HL-60 (cell line): ENCODE measurements around the gene SCAP.

Source experiments
- DNase-seq, 2 experiments: peaks; one replicate each; pipeline ENCODE4 v3.0.0-alpha.2; 2010 to 2020; ENCODE audit warnings: low read depth in 1 of 2, low spot score in 1 of 2
- H3K27ac ChIP-seq: fragments of 250-450 bp; sonication (Bioruptor Pico); replicated peaks from 2 replicates; pipeline ENCODE4 v1.5.1; 2020; ENCODE audit warnings: mild to moderate bottlenecking, moderate library complexity
- H3K27me3 ChIP-seq: fragments of 250-450 bp; sonication (Bioruptor Pico); 2 replicates; pipeline ENCODE4 v1.5.1; 2021; ENCODE audit warnings: mild to moderate bottlenecking, moderate library complexity; ENCODE audit not compliant: insufficient read depth, poor library complexity, severe bottlenecking
- H3K4me3 ChIP-seq: replicated peaks from 2 replicates; pipeline ENCODE4 v1.5.1; 2011; ENCODE audit warnings: mild to moderate bottlenecking, control low read depth, low read length; ENCODE audit not compliant: insufficient read depth
- GABPA ChIP-seq: IDR thresholded peaks from 2 replicates; pipeline ENCODE4 v1.6.1; 2012; ENCODE audit warnings: low read depth
- POLR2AphosphoS5 ChIP-seq: IDR thresholded peaks from 2 replicates; pipeline ENCODE4 v1.6.1; 2012; ENCODE audit warnings: low read depth
- SPI1 ChIP-seq: IDR thresholded peaks from 2 replicates; pipeline ENCODE4 v1.6.1; 2012; ENCODE audit warnings: low read depth, mild to moderate bottlenecking, borderline replicate concordance
- TF ChIP-seq, protein P1 (sequence below): IDR thresholded peaks from 2 replicates; pipeline ENCODE4 v1.6.1; 2012; ENCODE audit warnings: low read depth; ENCODE audit not compliant: insufficient replicate concordance
- TF ChIP-seq, protein P2 (sequence below): IDR thresholded peaks from one replicate; pipeline ENCODE4 v1.5.1; 2011; ENCODE audit warnings: low read length, control low read depth, inconsistent platforms; ENCODE audit not compliant: insufficient read depth

The SCAP gene

DNA sequence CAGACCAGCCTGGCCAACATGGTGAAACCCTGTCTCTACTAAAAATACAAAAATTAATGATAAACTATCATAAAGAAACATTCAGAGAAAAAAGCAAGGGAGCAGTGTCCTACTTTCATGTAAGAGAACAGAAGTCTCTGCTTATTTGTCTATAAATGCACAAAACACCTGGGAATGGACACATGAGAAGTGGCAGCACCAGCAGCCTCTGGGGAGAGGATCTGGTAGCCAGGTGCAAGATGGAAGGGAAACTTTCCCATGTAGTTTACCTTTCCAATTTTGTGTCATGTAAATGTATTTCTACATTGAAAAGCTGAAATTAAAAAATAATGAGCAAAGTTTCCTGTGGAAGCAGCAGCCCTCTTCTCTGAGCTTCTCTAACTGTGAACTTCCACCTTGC, 18.8 kb downstream of the SCAP start:
- H3K27ac ChIP-seq: no peak overlapping the region
- no peak for DNase-seq

DNA sequence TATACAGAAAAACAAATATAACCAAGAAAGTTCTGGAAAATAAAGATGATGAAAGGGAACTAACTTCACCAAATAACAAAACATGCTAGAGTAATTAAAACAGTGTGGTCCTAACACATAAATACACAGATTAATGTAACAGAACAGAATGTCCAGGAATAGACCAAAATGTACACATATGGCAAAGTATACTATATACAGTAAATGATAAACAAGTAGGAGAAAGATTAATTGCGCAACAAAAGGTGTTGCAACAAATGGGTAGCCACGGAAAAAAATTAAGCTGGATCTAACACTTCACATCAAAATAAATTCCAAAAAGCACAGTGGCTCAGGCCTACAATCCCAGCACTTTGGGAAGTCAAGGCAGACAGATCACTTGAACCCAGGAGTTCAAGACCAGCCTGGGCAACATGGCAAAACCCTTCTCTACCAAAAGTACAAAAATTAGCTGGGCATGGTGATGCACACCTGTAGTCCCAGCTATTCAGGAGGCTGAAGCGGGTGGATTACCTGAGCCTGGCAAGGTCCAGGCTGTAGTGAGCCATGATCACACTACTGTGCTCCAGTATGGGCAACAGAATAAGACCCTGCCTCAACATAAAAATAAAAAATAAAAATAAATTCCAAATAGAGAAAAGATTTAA, 19.8 kb downstream of the SCAP start:
- TF ChIP-seq, protein P1, sequence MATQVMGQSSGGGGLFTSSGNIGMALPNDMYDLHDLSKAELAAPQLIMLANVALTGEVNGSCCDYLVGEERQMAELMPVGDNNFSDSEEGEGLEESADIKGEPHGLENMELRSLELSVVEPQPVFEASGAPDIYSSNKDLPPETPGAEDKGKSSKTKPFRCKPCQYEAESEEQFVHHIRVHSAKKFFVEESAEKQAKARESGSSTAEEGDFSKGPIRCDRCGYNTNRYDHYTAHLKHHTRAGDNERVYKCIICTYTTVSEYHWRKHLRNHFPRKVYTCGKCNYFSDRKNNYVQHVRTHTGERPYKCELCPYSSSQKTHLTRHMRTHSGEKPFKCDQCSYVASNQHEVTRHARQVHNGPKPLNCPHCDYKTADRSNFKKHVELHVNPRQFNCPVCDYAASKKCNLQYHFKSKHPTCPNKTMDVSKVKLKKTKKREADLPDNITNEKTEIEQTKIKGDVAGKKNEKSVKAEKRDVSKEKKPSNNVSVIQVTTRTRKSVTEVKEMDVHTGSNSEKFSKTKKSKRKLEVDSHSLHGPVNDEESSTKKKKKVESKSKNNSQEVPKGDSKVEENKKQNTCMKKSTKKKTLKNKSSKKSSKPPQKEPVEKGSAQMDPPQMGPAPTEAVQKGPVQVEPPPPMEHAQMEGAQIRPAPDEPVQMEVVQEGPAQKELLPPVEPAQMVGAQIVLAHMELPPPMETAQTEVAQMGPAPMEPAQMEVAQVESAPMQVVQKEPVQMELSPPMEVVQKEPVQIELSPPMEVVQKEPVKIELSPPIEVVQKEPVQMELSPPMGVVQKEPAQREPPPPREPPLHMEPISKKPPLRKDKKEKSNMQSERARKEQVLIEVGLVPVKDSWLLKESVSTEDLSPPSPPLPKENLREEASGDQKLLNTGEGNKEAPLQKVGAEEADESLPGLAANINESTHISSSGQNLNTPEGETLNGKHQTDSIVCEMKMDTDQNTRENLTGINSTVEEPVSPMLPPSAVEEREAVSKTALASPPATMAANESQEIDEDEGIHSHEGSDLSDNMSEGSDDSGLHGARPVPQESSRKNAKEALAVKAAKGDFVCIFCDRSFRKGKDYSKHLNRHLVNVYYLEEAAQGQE: no peak
- no peak for TF ChIP-seq GABPA
- TF ChIP-seq, protein P2, sequence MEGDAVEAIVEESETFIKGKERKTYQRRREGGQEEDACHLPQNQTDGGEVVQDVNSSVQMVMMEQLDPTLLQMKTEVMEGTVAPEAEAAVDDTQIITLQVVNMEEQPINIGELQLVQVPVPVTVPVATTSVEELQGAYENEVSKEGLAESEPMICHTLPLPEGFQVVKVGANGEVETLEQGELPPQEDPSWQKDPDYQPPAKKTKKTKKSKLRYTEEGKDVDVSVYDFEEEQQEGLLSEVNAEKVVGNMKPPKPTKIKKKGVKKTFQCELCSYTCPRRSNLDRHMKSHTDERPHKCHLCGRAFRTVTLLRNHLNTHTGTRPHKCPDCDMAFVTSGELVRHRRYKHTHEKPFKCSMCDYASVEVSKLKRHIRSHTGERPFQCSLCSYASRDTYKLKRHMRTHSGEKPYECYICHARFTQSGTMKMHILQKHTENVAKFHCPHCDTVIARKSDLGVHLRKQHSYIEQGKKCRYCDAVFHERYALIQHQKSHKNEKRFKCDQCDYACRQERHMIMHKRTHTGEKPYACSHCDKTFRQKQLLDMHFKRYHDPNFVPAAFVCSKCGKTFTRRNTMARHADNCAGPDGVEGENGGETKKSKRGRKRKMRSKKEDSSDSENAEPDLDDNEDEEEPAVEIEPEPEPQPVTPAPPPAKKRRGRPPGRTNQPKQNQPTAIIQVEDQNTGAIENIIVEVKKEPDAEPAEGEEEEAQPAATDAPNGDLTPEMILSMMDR: no peak
- no peak for TF ChIP-seq POLR2AphosphoS5
- no peak for DNase-seq
- Histone ChIP-seq H3K4me3 (no peak overlapping the region), H3K27ac (no peak overlapping the region), H3K27me3 (no peaks in the 10 kb centered on the region)

More for the DNA sequence above, 18.8 kb downstream of the SCAP start:
- Histone ChIP-seq H3K4me3 (no peak overlapping the region), H3K27me3 (no peaks in the 10 kb centered on the region)
- no peak for TF ChIP-seq SPI1
- TF ChIP-seq GABPA: no peak
- no peak for TF ChIP-seq POLR2AphosphoS5
- TF ChIP-seq, protein P2: no peak
- TF ChIP-seq, protein P1: no peak

DNA sequence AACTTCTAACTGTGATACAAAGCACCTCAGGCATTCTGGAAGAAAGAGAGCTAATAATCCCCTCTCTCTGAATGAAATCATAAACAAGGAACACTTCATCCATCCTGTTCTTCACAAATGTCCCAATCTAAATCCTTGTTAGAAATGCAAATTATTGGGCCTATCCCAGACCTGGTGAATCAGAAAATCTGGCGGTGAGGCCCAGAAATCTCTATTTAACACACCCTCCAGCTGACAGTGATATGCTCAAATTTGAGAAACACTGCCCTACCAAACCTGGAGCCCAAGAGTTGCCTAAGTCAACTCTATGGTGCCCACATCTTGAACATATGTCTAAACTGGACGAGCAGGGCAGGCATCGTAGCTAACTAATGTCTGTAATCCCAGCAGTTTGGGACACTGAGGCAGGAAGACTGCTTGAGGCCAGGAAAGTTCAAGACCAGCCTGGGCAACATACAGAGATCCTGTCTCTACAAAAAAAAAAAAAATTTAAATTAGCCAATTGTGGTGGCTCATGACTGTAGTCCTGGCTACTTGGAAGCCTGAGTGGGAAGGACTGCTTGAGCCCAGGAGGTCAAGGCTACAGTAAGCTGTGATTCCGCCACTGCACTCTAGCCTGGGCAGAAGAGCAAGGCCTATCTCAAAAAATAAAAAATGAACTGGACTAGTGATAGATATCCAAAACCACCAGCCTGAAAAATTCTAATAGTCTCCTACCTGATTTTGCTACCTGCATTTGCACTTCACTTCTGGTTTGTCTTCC, 23.1 kb downstream of the SCAP start:
- DNase-seq: no peak
- Histone ChIP-seq H3K27me3 (no peaks in the 10 kb centered on the region), H3K4me3 (no peak overlapping the region), H3K27ac (no peak overlapping the region)
- TF ChIP-seq SPI1 (no peak), POLR2AphosphoS5 (no peak), GABPA (no peak)
- TF ChIP-seq, protein P1: no peak
- TF ChIP-seq, protein P2: no peak
